Fibroblast of skin of right biceps (primary cell): ENCODE results near the gene ONECUT3.
"Not testable (repeated sequence)": the region's sequence is repeated elsewhere in the genome, so short reads cannot be mapped to it uniquely, and the experiment has no call there.

Experiments
- DNase-seq: peaks from one replicate; pipeline ENCODE4 v3.0.0-alpha.2; 2013

The ONECUT3 gene

DNA sequence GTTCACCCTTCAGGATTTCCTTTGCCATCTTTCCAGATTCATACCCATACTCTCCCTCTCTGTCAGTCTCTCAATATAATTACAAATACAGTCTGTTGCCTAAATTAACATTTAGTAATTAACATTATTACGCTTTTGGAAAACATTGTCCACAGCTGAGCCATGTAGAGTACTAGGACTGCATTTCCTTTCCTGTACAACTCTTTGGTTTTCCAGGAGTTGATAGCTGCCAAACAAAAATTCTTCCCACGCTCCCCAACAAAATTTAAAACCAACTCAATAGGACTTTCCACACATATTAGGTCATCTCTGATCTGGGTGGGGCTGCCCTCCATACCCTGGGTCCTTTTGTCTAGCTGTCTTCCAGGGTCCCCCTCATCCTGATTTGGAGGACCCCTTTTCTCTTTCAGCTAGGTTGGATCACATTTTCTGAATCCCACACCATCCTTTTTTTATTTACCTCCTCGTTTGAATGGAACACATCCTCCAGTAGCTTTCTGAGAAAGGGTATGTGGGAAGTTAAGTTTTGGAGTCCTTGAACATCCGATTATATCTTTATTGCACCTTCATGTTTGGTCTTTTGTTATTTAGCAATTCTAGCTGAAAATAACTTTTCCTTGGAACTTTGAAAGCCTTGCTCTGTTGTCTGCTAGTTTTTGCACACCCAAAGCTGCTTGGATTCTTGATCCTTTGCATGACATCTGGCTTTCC, 17.7 kb downstream of the ONECUT3 start:
- no peak for DNase-seq

DNA sequence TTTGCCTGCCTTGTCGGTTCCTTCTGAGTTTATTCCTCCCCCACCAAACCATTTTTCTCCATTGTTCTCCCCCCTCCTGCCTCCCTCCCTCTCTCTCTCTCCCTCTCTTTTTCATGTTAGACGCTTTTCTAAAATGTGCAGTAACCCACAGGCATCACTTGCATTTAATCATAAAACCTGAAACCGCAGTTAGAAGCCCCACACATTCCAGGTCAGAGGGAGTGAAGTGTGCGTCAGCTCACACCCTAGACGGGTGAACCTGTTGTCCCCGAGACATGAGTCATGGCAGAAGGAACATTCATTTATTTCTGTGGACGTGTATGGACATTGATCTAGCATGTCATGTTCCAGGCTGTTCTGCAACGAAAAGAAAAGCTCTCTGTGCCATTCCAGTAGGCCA, 19.9 kb downstream of the ONECUT3 start:
- DNase-seq, result no peak

DNA sequence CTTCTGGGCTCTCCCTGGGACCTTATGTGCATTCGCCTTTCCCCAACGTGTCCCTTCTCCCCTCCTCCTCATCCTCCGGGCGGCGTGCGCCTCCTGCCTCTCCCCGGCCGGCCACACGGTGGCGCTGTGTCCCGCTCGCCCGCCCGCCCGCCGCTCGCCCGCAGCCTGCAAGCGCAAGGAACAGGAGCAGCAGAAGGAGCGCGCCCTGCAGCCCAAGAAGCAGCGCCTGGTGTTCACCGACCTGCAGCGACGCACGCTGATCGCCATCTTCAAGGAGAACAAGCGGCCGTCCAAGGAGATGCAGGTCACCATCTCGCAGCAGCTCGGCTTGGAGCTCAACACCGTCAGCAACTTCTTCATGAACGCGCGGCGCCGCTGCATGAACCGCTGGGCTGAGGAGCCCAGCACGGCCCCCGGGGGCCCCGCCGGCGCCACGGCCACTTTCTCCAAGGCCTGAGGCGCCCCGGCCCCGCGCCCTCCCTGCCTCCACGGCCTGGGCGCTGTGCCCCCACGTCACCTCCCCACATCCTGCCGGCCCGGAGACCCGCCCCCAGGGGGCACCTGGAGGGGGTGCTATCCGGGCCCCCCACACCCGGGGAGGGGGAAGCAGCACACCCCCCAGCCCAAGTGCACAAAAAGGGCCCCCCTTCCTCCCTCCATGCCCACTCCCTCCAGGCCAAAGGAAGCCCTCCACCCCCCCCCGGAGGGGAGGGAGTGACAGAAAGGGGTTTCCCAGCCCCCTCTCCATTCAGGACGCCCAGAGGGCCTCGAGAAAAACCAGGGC, 21.9 kb downstream of the ONECUT3 start:
- DNase-seq, result no peak

GRCh38 chr19:1775951-1776605, 22.8 kb downstream of the ONECUT3 start:
- no peak for DNase-seq

GRCh38 chr19:1776606-1777147, 23.4 kb downstream of the ONECUT3 start:
- DNase-seq, result no peak

DNA sequence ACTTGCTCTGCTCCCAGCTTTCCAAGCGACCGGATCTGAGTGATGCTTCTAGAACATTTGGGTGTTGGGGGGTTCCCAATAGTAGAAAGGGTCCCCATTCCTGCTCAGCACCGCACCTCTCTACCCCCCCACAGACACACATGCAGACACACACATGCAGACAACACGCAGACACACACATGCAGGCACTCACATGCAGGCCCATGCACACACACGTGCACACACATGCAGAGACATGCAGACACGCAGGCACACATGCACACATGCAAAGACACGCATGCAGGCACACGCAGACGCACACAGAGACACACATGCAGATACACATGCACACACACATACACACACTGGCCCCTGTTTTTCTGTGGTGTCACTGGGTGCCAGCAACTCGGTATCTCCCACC, 23.8 kb downstream of the ONECUT3 start:
- DNase-seq, result no peak

- no peak for DNase-seq
These were observed 26.3 kb downstream of the ONECUT3 start for GRCh38 chr19:1779574-1779973.

DNA sequence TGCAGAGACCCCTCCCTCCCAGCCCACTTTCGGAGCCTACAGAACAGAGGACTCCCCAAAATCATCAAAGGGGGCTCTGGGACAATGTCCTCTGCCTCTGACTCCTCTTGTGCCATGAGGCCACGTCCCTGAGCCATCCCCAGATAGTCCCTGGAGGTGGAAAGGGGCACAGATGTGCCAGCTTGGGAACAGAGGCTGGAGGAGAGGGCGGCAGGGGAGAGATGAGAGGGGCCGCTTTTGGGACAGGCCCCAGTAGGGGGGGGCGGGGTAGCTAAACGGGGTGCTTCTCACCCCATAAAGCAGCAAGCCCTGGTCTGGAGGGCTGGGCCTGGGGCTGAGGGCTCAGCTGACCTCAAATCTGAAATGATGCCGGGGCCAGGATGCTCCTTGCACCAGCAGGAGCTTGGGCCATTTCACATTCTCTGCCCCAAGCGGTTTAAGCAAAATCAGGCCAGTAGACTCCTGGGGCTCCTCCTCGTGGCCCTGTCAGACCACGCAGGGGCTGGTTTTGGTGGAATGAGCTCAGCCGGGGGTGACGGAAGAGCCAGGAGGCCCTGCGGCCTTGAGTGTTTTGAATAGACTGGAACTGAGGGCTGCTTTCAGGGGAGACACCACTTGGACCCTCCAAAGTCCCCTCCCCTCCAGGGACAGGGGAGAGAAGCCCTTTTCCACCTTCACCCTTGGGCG, 27.1 kb downstream of the ONECUT3 start:
- DNase-seq, result peak; percentile 14

DNA sequence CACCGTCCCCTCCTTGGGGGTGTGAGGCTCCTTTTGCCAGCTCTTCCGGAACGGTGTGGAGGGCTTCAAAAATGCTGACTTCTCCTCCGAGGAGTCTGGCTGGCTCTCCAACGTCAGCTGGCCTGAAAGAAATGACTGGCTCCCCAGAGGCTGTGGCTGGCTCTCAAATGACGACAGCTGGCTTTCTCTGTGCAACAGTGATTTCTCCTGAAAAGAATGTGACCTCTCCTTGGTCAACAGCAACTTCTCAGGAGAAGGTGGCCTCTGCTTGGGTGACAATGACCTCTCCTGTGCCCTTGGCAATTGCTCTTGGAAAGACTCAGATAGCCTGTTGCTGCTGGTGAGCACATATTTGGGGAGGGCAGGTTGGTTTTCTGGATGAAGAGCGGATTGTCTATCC, 29.2 kb downstream of the ONECUT3 start:
- DNase-seq, result no peak

DNA sequence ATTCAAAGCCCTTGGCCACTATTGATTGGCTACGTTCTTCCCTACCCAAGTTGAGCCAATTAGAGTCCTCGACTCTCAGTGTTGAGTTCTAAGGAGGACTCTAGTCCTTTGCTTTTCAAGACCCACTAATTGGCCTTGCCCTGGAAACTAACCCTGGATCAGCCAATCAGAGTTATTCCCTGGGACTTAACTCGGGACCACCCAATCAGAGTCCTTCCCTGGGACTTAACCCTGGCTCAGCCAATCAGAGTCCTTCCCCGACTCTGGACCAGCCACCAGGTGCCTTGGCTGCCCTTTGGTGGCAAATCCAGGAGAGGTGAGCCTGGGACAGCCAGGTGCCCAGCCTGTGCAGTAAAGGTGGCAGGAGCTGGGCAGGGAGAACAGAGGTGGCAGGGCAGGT, 30.0 kb downstream of the ONECUT3 start:
- no peak for DNase-seq

DNA sequence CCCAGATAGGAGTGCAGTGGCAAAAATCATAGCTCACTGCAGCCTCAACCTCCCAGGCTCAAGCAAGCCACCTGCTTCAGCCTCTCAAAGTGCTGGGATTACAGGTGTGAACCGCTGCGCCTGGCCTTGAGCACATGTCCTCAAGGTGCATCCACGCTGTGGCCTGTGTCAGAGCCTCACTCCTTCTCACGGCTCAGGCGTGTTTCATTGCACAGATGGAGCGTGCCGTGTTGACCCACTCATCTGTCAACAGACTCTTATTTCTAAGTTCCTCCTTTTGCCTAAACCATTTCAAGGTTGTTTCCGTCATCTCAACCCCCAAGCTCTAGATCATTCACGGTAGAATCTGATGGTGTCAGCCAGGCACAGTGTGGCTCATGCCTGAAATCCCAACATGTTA, 30.6 kb downstream of the ONECUT3 start:
- no peak for DNase-seq

DNA sequence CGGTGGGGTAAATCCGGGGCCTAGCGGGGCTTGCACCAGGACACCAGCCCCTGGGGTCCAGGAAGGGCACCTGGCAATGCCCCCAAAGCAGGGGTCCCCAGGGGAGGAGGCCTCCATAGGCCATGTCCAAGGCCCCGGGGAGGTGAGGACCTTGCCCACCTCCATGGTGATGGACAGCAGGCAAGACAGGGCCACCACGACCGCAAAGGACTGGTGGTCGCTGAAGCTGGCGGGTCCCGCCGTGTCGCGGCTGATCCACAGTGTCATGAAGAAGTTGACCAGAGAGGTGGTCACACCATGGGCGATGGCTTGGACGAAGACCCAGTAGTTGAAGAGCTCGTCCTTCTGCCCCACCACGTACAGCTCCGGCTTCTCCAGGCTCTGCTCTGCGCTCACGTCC, 32.0 kb downstream of the ONECUT3 start:
- no peak for DNase-seq

DNA sequence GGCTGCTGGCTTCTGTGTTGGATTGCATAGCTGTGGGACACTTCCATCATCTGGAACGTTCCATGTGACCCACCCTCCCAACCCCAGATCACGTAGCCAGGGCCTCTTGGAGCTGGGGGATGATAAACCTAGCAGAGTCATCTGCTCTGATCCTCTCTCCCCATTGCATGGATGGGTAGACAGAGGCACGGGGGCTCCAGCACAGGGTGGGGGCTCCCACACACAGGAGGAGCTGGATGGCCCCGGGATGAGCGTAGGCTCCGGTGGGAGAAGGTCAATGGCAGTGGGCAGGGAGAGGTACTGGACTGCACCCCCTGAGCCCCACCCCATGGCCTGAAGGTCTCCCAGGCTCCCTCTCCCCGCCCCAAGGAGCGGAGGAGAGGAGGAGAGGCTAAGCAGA, 33.4 kb downstream of the ONECUT3 start:
- DNase-seq, result no peak

GRCh38 chr19:1787116-1787515, 33.8 kb downstream of the ONECUT3 start:
- DNase-seq, result no peak

- no peak for DNase-seq
These were observed 36.1 kb downstream of the ONECUT3 start for GRCh38 chr19:1789261-1790041.

GRCh38 chr19:1790054-1790792, 36.9 kb downstream of the ONECUT3 start:
- no peak for DNase-seq

- no peak for DNase-seq
These were observed 38.6 kb downstream of the ONECUT3 start for GRCh38 chr19:1791879-1792278.

DNA sequence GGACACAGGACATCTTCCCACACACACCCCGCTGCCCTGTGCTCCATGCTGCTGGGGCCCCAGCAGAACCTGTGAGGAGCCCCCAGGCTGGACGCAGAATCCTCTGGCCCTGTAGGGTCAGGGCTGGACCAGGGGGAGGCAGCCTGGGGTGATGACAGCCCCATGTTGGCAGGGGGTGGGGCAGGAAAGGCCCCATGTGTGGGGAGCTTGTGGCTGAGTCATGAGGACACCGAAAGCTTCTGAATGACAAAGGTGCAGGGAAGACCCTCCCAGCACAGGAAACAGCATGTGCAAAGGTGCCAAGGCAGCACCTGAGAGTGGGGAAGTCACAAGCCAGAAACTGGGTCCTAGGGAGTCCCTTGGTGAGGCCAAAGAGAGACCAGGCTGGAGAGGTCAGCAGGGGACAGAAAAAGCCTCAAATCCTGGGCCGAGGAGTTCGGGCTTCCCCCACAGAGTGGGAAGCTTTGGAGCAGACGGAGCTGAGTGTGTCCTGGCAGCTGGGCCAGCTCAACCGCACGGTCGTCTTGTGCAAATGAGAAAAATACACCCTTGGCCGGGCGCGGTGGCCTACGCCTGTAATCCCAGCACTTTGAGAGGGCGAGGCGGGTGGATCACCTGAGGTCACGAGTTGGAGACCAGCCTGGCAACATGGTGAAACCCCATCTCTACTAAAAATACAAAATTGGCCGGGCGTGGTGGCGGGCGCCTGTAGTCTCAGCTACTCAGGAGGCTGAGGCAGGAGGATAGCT, 41.3 kb downstream of the ONECUT3 start:
- DNase-seq, result no peak

DNA sequence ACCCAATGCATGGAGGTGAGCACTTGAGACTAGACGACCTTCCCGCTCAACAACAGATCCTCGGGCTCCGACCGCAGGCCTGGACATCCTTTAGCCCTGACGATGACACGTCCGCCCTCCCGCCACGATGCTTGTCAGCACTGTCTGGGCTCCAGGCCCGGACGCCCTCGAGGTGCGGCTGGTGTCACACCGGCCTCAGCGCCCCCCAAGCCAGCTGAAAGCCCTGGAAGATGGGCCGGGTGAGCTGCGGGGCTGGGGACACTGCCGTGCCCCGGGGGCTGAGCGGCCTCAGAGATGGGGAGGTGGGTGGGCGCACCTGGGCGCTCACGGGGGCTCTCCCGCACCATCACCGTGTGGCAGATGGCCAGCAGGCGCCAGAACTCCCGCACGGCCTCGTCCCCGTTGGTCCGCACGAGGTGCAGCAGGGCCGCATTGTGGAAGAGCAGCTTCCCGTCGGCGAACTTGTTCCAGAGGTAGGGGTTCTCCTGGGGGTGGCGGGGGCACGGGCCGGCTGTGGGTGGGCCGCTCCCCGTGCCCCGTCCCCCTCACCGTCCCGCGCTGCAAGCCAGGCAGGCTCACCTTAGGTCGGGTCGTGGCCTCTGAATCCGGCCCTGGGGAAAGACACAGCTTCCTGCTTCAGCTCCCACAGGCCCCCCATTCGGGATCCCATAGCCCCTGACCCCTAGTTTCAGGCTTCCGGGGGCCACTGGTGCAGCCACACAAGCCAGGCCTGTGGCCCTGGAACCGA, 43.3 kb downstream of the ONECUT3 start:
- DNase-seq, result no peak

- not testable (repeated sequence) for DNase-seq
These were observed 44.0 kb downstream of the ONECUT3 start for GRCh38 chr19:1797313-1797712.
